GM21447 (cell line): ENCODE measurements around the gene TUBA4A.
A peak's percentile ranks its signal among the peaks of the same experiment; 100 is the strongest.

ENCODE experiments used
- ATAC-seq: cut with Tn5 transposase; IDR thresholded peaks from one replicate; pipeline ENCODE4 v1.9.1; 2021; ENCODE audit not compliant: unreplicated experiment

TUBA4A gene

GRCh38 chr2:219253753-219254589, at the start of gene TUBA4A:
TSS of gene TUBA4A (minus strand) at chr2:219253918. CDS start at chr2:219253858, 60 bp downstream.
- peak; percentile 42 for ATAC-seq

GRCh38 chr2:219302412-219302968, 48.8 kb upstream of the TUBA4A start:
- ATAC-seq, result no peak

GRCh38 chr2:219300022-219300421, 46.3 kb upstream of the TUBA4A start:
- ATAC-seq, result no peak

- ATAC-seq, result no peak
These were observed 45.6 kb upstream of the TUBA4A start for GRCh38 chr2:219299372-219299760.

GRCh38 chr2:219298759-219299371, 45.1 kb upstream of the TUBA4A start:
- ATAC-seq, result peak; percentile 52

DNA sequence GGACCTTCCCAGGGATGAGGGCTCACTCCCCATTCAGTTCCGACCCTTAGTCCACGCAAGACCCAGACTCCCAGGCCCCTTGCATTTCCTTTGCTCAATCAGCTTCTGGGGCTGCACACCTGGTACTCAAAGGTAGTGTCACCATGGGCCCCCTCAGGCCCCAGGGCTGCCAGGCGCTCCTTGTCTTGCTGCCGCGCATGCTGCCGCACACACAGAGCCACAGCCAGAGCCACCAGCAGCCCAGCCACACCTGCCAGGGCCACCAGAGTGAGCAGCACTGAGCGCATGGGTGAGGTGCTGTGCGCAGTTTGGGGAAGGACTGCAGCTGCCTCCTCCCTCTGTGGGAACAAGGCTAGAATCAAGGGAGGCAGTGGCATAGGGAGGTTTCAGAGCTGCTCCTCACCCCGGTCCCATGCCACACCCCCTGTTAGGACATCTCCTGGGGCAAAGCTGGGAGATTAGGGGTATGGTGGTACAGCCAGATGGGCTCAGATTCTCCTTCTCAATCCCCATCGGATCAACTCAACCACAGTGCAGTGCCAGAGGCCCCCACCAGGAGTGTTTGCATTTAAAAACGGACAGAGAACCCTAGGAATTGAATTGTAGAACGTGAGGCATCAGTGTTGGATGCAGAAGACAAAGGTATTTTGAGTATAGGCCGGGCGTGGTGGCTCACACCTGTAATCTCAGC, 44.2 kb upstream of the TUBA4A start:
- ATAC-seq, result no peak

GRCh38 chr2:219296631-219297391, 43.1 kb upstream of the TUBA4A start:
- ATAC-seq, result no peak

- ATAC-seq, result no peak
These were observed 42.4 kb upstream of the TUBA4A start for GRCh38 chr2:219296142-219296541.

GRCh38 chr2:219294356-219295351, 40.9 kb upstream of the TUBA4A start:
- peak; percentile 84 for ATAC-seq

GRCh38 chr2:219293736-219294231, 40.1 kb upstream of the TUBA4A start:
- no peak for ATAC-seq

DNA sequence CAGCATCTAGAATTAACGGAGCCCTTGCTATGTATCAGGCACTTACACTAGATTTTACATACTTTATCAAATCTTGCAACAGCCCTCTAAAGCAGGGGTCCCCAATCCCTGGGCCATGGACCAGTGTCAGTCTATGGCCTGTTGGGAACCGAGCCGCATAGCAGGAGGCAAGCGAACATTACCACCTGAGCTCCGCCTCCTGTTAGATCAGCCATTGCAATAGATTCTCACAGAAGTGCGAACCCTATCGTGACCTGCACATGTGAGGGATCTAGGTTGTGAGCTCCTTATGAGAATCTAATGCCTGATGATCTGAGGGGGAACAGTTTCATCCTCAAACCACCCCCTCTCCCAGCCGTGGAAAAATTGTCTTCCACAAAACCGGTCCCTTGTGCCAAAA, 38.9 kb upstream of the TUBA4A start:
- no peak for ATAC-seq

DNA sequence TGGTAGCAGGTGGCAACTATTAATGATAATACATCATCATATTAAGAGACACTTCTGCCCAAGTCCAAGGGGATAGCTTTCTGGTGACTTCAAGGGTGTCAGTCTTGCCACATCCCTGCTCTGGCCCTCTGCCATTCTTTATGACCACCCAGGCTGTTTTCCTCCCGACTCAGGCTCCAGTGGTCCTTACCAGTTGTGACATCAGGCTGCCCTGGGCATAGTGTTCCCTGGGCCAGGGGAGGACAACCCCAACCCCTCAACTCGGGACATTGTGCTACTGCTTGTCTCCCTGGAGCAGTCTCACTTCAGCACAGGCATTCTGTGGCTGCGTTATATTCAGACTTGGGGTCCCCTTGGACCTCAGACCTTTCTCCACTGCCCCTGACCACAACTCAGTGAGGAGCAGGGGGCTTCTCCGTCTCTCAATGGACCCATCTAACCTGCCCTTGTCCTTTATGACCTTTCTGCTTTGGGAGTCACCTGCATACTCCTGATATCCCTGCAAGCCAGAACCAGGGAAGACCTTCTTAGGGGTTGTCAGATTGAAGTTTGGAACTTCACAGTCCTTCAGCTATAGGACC, 38.3 kb upstream of the TUBA4A start:
- ATAC-seq, result no peak

- ATAC-seq, result no peak
These were observed 37.7 kb upstream of the TUBA4A start for GRCh38 chr2:219291394-219291793.

- no peak for ATAC-seq
These were observed 36.9 kb upstream of the TUBA4A start for GRCh38 chr2:219290381-219291171.

- ATAC-seq, result no peak
These were observed 36.0 kb upstream of the TUBA4A start for GRCh38 chr2:219289537-219290361.

GRCh38 chr2:219289195-219289536, 35.4 kb upstream of the TUBA4A start:
- no peak for ATAC-seq

- ATAC-seq, result no peak
These were observed 34.0 kb upstream of the TUBA4A start for GRCh38 chr2:219287580-219288265.
